Right renal pelvis (tissue), 4 donors: ENCODE results near the gene AMFR. TPM values are rescaled to one million over a fixed set of nuclear protein-coding genes. Genes with fewer than 3 reads are reported as not detected.
A peak's percentile ranks its signal among the peaks of the same experiment; 100 is the strongest.

ENCODE experiments used
- DNase-seq, 4 donors: peaks; one replicate each; pipeline ENCODE4 v3.0.0-alpha.2; 2013; ENCODE audit warnings: low read depth in 4 of 4, low spot score in 3 of 4, missing footprints in 1 of 4
- polyA plus RNA-seq, 4 donors: library from polyadenylated mRNA; unstranded; fragments of 120-200 nt; gene quantifications; one replicate each; pipeline ENCODE4 v1.2.1, GENCODE V29; 2013; ENCODE audit not compliant: insufficient read length in 4 of 4

Gene AMFR
- polyA plus RNA-seq, 4 donors, result 118 to 141 (median 128) TPM

DNA sequence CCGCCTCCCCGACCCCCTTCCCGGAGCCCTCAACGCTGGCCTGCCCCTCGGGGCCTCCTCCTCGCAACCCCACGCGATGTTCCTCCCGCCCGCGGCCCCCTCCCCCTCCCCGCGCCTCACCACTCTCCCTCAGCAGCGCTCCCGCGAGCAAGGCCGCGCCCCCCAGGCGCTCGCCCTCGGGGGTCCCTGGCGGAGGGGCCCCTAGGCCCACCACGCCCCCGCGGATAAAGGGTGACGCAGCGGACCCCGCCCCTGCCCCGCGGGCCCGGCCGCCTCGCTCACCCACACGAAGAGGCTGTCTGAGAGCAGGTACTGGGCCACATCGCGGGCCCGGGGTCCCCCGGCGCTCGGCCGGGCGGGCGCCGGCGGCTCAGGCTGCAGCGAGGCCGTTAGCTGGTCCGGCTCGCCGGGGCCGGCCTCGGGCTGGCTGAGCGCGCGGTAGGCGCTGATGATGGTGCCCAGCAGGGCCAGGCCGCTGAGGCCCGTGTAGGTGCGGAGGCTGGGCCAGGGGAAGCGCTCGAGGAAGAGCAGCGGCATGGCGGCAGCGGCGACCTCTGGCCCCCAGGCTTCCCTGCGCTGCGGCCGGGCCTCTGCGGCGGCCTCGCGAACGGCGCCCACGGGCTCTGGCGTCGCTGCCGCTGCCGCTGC lies 430 bp downstream of the AMFR start:
- peak in 2 of 4 donors; percentile 5 to 29 for DNase-seq

DNA sequence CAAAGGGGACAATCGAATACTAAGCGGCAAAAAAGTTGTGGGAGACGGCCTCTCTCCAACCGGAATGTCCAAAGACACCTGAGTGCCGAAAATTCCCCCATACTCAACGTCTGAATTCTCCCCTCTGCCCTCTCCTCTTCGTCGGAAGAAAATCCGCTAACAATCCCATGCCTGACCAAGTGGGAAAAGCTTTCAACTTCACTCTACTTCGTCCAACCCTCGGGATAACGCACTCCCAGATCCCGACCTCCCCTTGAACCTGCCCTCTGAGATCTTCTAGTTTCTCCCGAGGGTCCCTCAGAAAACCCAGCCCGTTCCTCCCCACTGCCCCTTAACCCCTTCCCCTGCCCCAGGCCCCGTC lies 961 bp downstream of the AMFR start:
- peak in 1 of 4 donors; percentile 23 for DNase-seq

DNA sequence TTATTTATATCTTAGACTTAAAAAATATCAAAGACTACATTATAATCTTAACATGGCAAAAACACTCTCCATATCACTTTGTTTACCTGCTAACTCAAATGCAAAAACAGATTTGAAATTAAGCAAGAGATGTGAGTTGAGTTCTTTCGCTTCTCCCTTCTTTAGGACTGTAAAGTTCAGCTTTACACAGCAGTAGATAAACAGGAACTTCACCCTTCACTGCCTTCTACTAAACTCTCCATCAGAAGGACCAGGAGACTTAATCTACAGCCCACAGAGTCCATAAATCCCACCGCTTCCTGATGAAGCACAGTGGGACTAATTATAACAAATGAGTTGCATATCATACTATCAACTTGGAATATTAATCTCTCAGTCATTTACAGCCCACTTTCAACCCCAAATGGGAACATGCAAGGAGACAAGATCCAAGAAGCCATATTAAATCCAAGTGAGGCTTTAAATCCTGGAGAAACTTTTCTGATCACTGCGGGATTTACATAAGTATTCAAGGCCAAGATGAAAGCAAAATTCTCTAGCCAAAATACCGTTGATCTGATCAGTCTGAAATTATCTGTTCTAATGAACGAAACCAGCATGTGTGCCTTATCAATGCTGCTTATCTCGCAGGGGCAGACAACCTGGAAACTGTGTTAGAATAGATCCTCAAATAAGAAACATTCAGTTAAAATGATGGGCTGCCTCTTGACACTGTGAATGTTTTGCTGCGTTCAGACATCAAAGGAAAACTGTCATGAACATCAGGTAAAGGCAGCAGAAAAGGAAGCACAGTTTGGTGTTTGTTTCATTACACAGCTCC lies 1.6 kb downstream of the AMFR start:
- no peak for DNase-seq

DNA sequence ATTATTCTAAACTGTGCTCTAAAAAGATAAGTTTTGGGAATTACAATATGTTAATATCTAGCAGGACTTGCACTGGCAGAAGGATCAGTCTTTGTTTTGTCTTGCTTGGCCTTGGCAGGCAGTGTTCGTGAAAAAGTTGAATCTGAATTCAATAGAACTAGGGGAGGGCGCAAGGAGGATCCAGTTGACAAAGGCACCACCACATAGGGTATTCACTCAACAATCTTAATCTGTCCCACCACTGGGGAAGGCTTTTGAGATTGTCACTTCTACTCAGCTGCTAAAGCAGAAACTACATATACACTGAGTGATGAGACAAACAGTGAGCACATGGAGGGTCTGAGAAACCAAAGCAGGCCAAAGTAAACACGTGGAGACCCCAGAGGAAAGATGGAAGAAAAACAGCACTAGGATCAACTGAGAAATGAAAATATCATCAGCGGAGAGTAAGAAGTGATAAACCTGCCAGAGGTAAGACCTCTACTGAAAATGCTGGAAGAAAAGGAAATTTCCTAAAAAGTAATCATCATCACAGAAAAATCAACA lies 2.4 kb downstream of the AMFR start:
- DNase-seq, result no peak

DNA sequence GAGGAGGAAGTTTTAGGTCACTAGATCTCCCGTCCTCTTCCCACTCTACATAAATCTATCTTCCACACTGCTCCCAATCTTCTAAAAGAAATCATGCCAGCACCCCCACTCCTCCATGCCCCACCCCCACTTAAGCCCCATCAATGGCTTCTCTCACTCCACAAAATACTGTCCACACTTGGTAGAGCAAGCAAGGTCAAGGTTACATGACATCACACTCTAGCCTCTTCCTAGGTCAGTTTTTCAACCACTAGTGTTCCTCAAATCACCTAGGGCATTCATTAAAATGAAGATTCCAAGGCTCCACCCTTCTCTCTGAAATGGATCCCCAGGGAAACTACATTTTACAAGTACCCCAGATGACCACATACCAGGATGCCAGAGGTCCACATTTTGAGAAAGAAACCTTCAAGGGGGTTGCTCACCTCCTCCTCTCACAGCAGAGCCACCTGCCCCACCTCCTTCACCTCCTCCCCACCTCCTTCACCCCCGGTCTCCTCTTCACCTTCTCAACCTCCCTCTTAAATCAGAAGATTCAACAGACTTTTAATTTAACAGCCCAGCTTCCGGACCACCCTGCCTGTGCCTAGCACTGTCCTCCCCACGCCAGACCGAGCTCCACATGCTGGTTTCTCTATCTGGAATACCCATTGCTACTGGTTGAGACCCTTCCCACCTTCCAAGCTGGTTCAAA lies 3.2 kb downstream of the AMFR start:
- no peak for DNase-seq

DNA sequence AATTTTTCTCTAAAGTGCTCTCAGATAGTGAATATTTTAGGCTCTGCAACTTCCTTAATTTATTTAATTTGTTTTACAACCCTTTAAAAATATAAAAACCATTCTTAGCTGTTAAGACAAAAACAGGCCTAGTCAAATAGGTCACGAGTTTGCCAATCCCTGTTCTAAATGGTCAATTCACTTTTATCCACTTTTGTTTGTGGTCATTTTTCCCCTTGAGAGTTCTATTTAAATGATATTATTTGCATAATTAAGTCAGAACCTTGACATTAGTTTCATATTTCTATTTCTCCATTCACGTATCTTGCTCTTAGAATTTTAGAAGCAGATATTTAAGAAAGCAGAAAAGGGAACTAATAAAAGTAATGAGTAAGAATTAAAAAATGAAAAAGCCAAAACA lies 4.0 kb downstream of the AMFR start:
- no peak for DNase-seq

DNA sequence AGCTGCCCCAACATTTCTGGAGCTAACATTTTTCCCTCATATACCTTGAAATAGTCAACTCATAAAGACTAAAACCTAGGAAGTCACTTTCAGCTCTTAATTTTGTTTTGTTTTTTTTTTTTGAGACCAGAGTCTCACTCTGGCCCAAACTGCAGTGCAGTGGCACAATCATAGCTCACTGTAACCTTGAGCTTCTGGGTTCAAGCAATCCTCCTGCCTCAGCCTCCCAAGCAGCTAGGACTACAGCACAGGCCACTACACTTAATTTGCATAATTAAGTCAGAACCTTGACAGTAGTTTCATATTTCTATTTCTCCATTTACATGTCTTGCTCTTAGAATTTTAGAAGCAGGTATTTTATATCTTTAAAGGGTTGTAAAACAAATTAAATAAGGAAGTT lies 4.7 kb downstream of the AMFR start:
- DNase-seq, result no peak

DNA sequence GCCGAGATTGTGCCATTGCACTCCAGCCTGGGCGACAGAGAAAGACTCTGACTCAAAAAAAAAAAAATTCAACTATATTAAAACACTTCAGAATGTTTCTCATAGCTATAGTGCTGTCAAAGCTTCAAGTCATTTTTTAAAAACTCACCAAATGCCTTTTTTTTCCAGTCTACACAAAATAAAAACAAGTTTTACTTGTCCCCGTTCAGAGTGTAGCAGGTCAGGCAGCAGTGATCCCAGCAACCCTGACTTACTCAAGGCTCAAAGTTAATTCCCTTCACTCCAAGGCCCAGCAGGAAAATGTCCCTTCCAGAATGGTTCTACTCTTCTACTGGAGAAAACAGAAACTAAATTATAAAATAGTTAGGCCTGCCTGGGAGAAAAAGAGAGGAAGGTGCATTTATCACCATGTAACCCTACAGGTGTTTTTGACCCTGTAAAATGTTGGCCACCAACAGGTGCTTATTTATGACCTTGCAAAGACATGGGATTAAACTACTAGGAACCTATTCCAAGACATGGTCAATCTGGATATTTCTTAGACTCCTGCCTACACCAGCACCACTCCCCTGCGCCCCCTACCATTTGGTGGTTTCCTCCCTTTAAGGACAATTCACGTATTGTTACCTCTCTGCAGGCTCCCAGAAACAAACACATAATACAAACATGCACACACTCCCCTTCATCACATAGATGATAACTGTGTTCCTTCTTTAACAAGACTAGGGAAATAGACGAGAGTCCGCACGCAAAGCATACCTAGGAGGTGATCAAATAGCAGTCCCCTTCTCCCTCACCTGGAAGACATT lies 5.4 kb downstream of the AMFR start:
- no peak for DNase-seq

DNA sequence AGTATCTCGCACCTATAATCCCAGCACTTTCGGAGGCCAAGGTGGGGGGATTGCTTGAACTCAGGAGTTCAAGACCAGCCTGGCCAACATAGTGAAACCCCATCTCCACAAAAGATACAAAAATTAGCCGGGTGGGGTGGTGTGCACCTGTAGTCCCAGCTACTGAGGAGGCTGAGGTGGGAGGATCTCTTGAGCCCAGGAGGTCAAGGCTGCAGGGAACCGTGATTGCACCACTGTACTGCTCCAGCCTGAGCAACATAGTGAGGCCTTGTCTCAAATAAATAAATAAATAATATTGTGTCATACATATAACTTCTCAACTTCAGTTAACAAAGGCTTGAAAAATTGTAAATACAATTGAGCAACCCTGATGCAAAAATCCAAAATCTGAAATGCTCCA lies 8.2 kb downstream of the AMFR start:
- DNase-seq, result no peak

DNA sequence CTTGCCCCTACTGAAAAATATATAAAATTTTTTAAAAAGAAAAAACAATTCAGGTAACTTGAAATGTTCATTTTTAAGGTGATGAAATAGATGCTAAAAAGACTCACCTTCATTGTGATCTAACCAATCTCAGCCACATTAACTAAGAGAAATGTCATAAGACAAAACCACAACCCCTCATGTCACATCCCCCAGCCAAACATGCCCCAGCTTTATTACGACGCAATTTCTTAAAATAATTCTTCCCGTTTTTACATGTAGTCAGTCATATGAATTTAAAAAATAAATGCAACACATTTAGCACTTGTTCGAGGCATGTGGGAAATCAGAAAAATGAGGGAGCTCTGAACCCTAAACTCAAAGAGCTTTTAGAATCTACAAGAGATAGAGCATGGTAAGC lies 9.5 kb downstream of the AMFR start:
- no peak for DNase-seq

DNA sequence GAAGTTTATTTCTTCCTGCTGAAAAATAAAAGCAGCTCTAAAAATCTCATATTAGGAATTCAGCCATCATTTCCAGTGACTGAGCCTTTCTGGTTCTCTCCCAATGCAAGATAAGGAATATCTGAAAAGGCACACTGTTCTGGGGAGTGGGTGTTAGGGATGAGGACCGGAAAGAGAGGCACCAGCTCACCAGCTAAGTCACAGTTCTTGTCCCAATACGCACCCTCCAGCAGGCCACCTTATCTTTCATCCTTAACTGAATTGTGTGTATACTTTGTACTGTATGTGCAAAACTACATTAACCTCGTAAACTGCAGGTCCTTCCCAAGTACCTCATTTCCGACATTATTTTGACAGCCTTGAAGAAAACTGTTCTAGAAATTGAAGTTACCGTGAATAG lies 11.0 kb downstream of the AMFR start:
- no peak for DNase-seq

DNA sequence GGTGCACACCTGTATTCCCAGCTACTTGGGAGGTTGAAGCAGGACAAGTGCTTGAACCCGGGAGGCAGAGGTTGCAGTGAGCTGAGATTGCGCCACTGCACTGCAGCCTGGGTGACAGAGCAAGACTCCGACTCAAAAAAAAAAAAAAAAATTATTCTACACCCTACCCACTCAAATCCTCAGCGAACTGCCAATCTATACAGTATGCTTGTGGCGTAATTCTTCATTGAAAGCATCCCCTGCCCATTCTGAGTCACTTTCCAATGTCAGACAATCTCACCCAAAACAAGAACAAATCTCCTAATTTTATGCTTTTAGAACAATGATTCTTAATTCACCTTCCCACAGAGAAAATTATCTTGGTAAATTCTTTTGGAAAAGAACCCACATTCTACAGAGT lies 12.0 kb downstream of the AMFR start:
- DNase-seq, result no peak

DNA sequence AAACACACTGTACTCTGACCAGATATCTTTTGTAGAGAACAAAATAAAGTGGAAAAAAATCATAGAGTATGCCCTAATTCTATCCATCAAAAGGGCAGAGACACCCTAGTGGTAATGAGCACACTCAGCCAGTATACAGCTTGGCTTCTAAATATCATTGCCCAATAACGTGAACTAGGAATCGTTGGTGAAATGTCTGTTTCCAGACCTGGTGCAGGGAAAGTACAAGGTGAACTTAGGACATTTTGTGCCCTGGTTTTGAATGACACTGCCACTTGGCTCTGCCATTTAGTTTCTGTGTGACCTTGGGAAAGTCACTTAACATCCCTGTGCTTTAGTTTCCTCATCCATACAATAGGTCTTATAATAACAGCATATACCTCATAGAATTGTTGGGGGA lies 13.7 kb downstream of the AMFR start:
- DNase-seq, result no peak

DNA sequence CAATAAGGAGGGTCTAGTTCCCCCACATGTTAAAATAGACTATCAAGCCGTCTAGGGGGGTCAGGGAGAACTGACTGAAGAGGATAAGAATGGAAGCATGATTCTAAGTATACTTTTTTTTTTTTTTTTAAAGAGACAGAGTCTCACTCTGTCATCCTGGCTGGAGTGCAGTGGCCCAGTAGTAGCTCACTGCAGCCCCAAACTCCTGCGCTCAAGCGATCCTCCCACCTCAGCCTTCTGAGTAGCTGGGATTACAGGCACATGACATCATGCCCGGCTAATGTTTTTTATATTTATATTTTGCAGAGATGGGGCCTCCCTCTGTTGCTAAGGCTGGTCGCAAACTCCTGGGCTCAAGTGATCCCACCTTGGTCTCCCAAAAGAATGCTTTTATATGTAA lies 14.2 kb downstream of the AMFR start:
- no peak for DNase-seq

DNA sequence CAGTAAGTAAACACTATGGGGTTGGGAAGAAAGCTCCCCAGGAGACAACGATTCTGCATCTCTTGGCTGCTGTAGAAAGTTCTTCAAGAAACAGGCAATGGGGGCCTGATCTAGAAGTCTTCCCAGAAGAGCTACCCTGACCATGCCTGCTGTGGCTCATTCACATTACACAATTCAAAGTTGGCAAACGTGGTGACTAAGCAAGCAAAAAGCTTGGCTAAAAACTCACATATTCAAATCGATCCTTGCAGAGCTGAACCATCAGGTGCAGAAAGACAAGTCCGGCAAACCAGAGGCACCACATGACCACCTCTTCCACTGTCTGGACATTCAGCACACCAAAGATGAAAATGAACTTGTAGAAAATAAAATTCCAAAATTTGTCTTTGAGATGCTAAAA lies 16.1 kb downstream of the AMFR start:
- no peak for DNase-seq

DNA sequence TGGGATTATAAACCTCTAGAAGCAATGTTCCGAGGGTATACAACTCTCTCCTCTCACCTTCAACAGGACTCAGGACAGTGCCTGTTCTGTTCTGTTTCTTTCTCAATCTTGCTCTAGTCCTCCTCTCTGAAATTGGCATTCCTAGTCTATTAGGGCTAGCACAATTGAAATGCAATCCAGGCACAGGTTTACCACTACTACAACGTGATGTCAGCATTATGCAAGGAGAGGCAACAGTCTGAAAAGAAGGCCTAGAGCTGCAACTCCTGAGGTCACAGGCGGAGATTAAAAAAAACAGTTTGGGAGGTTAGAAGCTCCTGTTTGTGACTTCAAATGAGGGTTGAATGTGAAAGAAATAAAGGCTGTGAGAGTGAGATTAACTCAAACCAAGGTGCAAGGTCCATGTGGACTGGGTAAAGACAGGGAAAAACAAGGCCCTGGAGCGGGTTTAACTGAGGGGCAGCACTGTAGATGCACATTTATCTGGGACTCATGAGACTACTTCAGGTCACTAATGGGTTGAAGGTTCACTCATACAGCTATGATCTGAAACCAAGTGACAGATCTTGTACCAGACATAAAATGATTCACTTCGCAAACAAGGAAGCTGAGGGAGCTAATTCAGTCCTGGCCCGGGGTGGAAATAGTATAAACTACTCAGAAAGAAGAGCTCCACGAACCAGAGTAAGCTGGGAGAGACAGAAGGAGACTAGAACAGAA lies 16.8 kb downstream of the AMFR start:
- DNase-seq, result no peak

DNA sequence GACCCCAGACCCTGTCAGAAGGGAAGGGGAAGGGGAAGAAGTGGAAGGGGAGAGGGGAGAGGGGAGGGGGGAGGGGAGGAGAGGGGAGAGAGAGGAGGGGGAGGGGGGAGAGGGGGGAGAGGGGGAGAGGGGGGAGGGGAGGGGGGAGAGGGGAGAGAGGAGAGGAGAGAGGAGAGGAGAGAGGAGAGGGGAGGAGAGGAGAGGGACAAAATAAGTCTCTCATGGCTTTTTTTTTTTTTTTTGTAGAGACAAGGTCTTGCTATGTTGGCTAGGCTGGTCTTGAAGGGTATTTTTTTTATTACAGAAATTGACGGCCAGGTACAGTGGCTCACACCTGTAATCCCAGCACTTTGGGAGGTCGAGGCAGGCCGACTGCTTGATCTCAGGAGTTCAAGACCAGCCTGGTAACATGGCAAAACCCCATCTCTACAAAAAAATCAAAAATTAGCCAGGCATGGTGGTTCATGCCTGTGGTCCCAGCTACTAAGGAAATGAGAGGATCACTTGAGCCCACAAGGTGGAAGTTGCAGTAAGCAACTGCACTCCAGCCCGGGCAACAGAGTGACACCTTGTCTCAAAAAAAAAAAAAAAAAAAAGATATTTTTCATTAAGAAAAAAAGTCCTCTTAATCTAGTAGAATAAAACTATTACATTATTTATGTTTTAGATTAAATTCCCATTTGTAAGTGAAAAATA lies 19.2 kb downstream of the AMFR start:
- no peak for DNase-seq

DNA sequence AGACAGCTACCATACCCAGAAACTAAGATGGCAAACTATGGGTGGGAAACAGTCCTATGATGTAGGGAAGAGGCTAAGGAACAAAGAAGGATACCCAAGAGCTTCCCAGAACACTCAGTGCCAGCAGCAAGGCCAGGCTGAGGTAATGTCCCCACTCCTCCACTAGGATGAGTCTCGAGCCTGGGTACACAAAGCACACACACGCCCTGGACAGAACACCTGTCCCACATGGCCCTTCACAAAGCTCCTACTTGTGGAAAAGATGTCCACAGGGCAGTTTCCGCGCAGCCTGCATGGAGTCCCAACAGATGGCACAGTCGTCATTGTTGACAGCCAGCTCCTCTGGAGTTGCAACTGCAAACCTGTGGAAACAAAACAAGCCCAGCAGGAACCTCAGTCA lies 23.9 kb downstream of the AMFR start:
- DNase-seq, result no peak

DNA sequence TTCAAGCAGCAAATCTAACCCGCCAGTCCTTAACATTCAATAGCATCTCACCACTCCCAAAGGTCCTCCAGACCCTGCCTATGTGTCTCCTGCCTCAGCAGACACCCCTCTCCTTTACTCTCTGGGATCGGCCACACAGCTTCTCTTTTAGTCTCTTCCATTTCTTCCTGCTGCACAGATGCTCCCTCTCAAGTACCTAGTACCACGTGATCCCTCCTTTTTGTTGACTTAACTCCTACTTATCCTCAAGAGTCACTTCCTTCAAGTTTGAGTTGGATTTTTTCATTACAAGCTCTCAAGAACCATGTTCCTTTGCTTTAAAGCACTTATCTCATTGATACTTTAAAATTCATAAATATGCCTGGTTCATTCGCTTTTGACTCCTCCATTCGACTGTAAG lies 24.9 kb downstream of the AMFR start:
- no peak for DNase-seq

DNA sequence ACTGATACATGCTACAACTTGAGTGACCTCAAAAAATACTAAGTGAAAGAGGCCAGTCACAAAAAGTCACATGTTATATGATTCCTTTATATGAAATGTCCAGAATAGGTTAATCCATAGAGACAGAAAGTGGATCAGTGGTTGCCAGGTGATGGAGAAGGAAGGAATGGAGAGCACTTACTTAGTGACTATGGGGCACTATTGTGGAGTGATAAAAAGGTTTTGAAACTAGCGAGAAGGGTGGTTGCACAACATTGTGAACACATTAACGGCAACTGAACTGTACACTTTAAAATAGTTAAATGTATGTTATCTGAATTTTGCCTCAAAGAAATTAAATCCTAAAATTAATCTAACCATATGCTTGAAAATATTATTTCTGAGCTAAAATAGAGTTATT lies 25.9 kb downstream of the AMFR start:
- no peak for DNase-seq
